Activated naive CD8-positive, alpha-beta T cell treated with anti-CD3 and anti-CD28 coated beads for 36 hours (primary cell): ENCODE data around the gene NDUFA8. TPM values are rescaled to one million over a fixed set of nuclear protein-coding genes. Genes with fewer than 3 reads are reported as not detected.
"Not testable (repeated sequence)": the region's sequence is repeated elsewhere in the genome, so short reads cannot be mapped to it uniquely, and the experiment has no call there.

ENCODE experiments used
- DNase-seq: peaks from one replicate; pipeline ENCODE4 v3.0.0; 2021
- H3K27ac Mint-ChIP-seq: one replicate; pipeline ENCODE4 v1.8.0; 2022; ENCODE audit warnings: mild to moderate bottlenecking, moderate library complexity, mixed read lengths
- H3K27me3 Mint-ChIP-seq: one replicate; pipeline ENCODE4 v1.8.0; 2022; ENCODE audit warnings: mild to moderate bottlenecking, mixed read lengths
- H3K36me3 Mint-ChIP-seq: one replicate; pipeline ENCODE4 v1.8.0; 2021; ENCODE audit warnings: mild to moderate bottlenecking, mixed read lengths
- H3K4me1 Mint-ChIP-seq: one replicate; pipeline ENCODE4 v1.8.0; 2021; ENCODE audit warnings: mixed read lengths
- H3K4me3 Mint-ChIP-seq: one replicate; pipeline ENCODE4 v1.8.0; 2022; ENCODE audit warnings: mild to moderate bottlenecking, moderate library complexity, mixed read lengths
- H3K9me3 Mint-ChIP-seq: one replicate; pipeline ENCODE4 v1.8.0; 2022; ENCODE audit warnings: mixed read lengths
- total RNA-seq, 2 experiments: library from RNA; stranded (reverse); gene quantifications; one replicate each; pipeline ENCODE4 v1.2.3, GENCODE V29; 2021

The NDUFA8 gene
- total RNA-seq, 2 experiments from 2014 or later = 55.2 to 56.4 TPM

GRCh38 chr9:122124048-122124447, 35.5 kb downstream of the NDUFA8 start:
- H3K4me1 Mint-ChIP-seq = peaks cover 23% of the 10 kb centered on the region
- no peak for DNase-seq
- peaks cover 35% of the 10 kb centered on the region for H3K27me3 Mint-ChIP-seq
- H3K9me3 Mint-ChIP-seq = no peaks in the 10 kb centered on the region
- no peaks in the 10 kb centered on the region for H3K36me3 Mint-ChIP-seq
- no peak overlapping the region for H3K27ac Mint-ChIP-seq
- H3K4me3 Mint-ChIP-seq = no peak overlapping the region

GRCh38 chr9:122122903-122123632, 36.5 kb downstream of the NDUFA8 start:
- no peaks in the 10 kb centered on the region for H3K9me3 Mint-ChIP-seq
- peak; percentile 68 for DNase-seq
- no peak overlapping the region for H3K27ac Mint-ChIP-seq
- H3K4me1 Mint-ChIP-seq = peaks cover 23% of the 10 kb centered on the region
- H3K27me3 Mint-ChIP-seq = peaks cover 35% of the 10 kb centered on the region
- no peak overlapping the region for H3K4me3 Mint-ChIP-seq
- H3K36me3 Mint-ChIP-seq = no peaks in the 10 kb centered on the region

- peaks cover 35% of the 10 kb centered on the region for H3K27me3 Mint-ChIP-seq
- no peaks in the 10 kb centered on the region for H3K9me3 Mint-ChIP-seq
- H3K36me3 Mint-ChIP-seq = no peaks in the 10 kb centered on the region
- H3K4me1 Mint-ChIP-seq = peaks cover 21% of the 10 kb centered on the region
- H3K4me3 Mint-ChIP-seq = no peak overlapping the region
- no peak overlapping the region for H3K27ac Mint-ChIP-seq
- DNase-seq = no peak
Measured at GRCh38 chr9:122122468-122122867, 37.1 kb downstream of the NDUFA8 start.

GRCh38 chr9:122121931-122122330, 37.6 kb downstream of the NDUFA8 start:
- H3K9me3 Mint-ChIP-seq = no peaks in the 10 kb centered on the region
- no peaks in the 10 kb centered on the region for H3K36me3 Mint-ChIP-seq
- no peak overlapping the region for H3K27ac Mint-ChIP-seq
- H3K27me3 Mint-ChIP-seq = peaks cover 35% of the 10 kb centered on the region
- peaks cover 19% of the 10 kb centered on the region for H3K4me1 Mint-ChIP-seq
- no peak overlapping the region for H3K4me3 Mint-ChIP-seq
- DNase-seq = no peak

GRCh38 chr9:122121391-122121790, 38.2 kb downstream of the NDUFA8 start:
- Mint-ChIP-seq H3K4me3 (no peak overlapping the region), H3K27ac (no peak overlapping the region), H3K27me3 (peaks cover 31% of the 10 kb centered on the region), H3K9me3 (no peaks in the 10 kb centered on the region), H3K4me1 (peaks cover 15% of the 10 kb centered on the region), H3K36me3 (no peaks in the 10 kb centered on the region)
- no peak for DNase-seq

GRCh38 chr9:122120316-122121071, 39.1 kb downstream of the NDUFA8 start:
- H3K27ac Mint-ChIP-seq = no peak overlapping the region
- H3K36me3 Mint-ChIP-seq = no peaks in the 10 kb centered on the region
- no peak overlapping the region for H3K4me3 Mint-ChIP-seq
- H3K27me3 Mint-ChIP-seq = peaks cover 22% of the 10 kb centered on the region
- H3K4me1 Mint-ChIP-seq = peaks cover 11% of the 10 kb centered on the region
- no peaks in the 10 kb centered on the region for H3K9me3 Mint-ChIP-seq
- DNase-seq = no peak

- Mint-ChIP-seq H3K36me3 (no peaks in the 10 kb centered on the region), H3K9me3 (no peaks in the 10 kb centered on the region), H3K27me3 (peaks cover 15% of the 10 kb centered on the region), H3K27ac (no peak overlapping the region), H3K4me1 (peaks cover 6% of the 10 kb centered on the region), H3K4me3 (no peak overlapping the region)
- no peak for DNase-seq
Measured at GRCh38 chr9:122119721-122120120, 39.9 kb downstream of the NDUFA8 start.

GRCh38 chr9:122119166-122119521, 40.4 kb downstream of the NDUFA8 start:
- no peak for DNase-seq
- Mint-ChIP-seq H3K27ac (no peak overlapping the region), H3K4me1 (peaks cover 6% of the 10 kb centered on the region), H3K4me3 (no peak overlapping the region), H3K27me3 (peaks cover 9% of the 10 kb centered on the region), H3K36me3 (no peaks in the 10 kb centered on the region), H3K9me3 (no peaks in the 10 kb centered on the region)

- H3K36me3 Mint-ChIP-seq = no peaks in the 10 kb centered on the region
Measured at GRCh38 chr9:122118343-122119165, 41.0 kb downstream of the NDUFA8 start.

GRCh38 chr9:122117241-122117640, 42.3 kb downstream of the NDUFA8 start:
- H3K36me3 Mint-ChIP-seq, H3K9me3 Mint-ChIP-seq, DNase-seq, H3K27ac Mint-ChIP-seq, H3K4me1 Mint-ChIP-seq, H3K4me3 Mint-ChIP-seq, H3K27me3 Mint-ChIP-seq: not testable (repeated sequence)

More at GRCh38 chr9:122118343-122119165, 41.0 kb downstream of the NDUFA8 start:
- no peak for DNase-seq
- H3K4me1 Mint-ChIP-seq = peaks cover 6% of the 10 kb centered on the region
- no peak overlapping the region for H3K4me3 Mint-ChIP-seq
- peaks cover 6% of the 10 kb centered on the region for H3K27me3 Mint-ChIP-seq
- no peaks in the 10 kb centered on the region for H3K9me3 Mint-ChIP-seq
- H3K27ac Mint-ChIP-seq = no peak overlapping the region

- Mint-ChIP-seq H3K4me3 (no peak overlapping the region), H3K27me3 (no peaks in the 10 kb centered on the region), H3K27ac (no peak overlapping the region), H3K4me1 (no peaks in the 10 kb centered on the region), H3K9me3 (no peaks in the 10 kb centered on the region), H3K36me3 (no peaks in the 10 kb centered on the region)
- no peak for DNase-seq
Measured at GRCh38 chr9:122116448-122117173, 43.0 kb downstream of the NDUFA8 start.

GRCh38 chr9:122116040-122116439, 43.5 kb downstream of the NDUFA8 start:
- Mint-ChIP-seq H3K9me3 (no peaks in the 10 kb centered on the region), H3K27ac (no peak overlapping the region), H3K27me3 (no peaks in the 10 kb centered on the region), H3K36me3 (no peaks in the 10 kb centered on the region), H3K4me1 (no peaks in the 10 kb centered on the region), H3K4me3 (no peak overlapping the region)
- DNase-seq = no peak

- no peaks in the 10 kb centered on the region for H3K4me1 Mint-ChIP-seq
- no peak overlapping the region for H3K27ac Mint-ChIP-seq
- H3K27me3 Mint-ChIP-seq = no peaks in the 10 kb centered on the region
- H3K36me3 Mint-ChIP-seq = no peaks in the 10 kb centered on the region
- DNase-seq = no peak
- H3K4me3 Mint-ChIP-seq = no peak overlapping the region
- no peaks in the 10 kb centered on the region for H3K9me3 Mint-ChIP-seq
Measured at GRCh38 chr9:122115176-122116035, 44.2 kb downstream of the NDUFA8 start.

GRCh38 chr9:122113574-122113973, 46.0 kb downstream of the NDUFA8 start:
- Mint-ChIP-seq H3K4me1 (no peaks in the 10 kb centered on the region), H3K4me3 (no peak overlapping the region), H3K27me3 (no peaks in the 10 kb centered on the region), H3K36me3 (no peaks in the 10 kb centered on the region), H3K9me3 (no peaks in the 10 kb centered on the region), H3K27ac (no peak overlapping the region)
- no peak for DNase-seq
